CMK (cell line): Measurements from ENCODE around the gene TMEM171.

Experiments used
- DNase-seq: peaks from one replicate; pipeline ENCODE4 v3.0.0-alpha.2; 2010; ENCODE audit warnings: low read depth

TMEM171 gene

GRCh38 chr5:73120222-73121118 lies at the start of gene TMEM171:
Gene TMEM171, plus strand, starts transcription at chr5:73120575. Its CDS starts 2,799 bp downstream, at chr5:73123374.
- no peak for DNase-seq

- DNase-seq: no peak
Measured at GRCh38 chr5:73081093-73081492, 39.3 kb upstream of the TMEM171 start.

- DNase-seq: no peak
Measured at GRCh38 chr5:73088026-73088425, 32.3 kb upstream of the TMEM171 start.

GRCh38 chr5:73093943-73094342 lies 26.4 kb upstream of the TMEM171 start:
- no peak for DNase-seq

GRCh38 chr5:73094415-73094814 lies 26.0 kb upstream of the TMEM171 start:
- DNase-seq: no peak

- DNase-seq: no peak
Measured at GRCh38 chr5:73095564-73096238, 24.7 kb upstream of the TMEM171 start.

GRCh38 chr5:73096239-73096575 lies 24.2 kb upstream of the TMEM171 start:
- DNase-seq: no peak

- no peak for DNase-seq
Measured at GRCh38 chr5:73097740-73098139, 22.6 kb upstream of the TMEM171 start.

- DNase-seq: no peak
Measured at GRCh38 chr5:73100109-73100508, 20.3 kb upstream of the TMEM171 start.

- no peak for DNase-seq
Measured at GRCh38 chr5:73103870-73104299, 16.5 kb upstream of the TMEM171 start.

GRCh38 chr5:73104326-73104725 lies 16.0 kb upstream of the TMEM171 start:
- DNase-seq: no peak

GRCh38 chr5:73106335-73106734 lies 14.0 kb upstream of the TMEM171 start:
- DNase-seq: no peak

- DNase-seq: no peak
Measured at GRCh38 chr5:73110190-73110589, 10.2 kb upstream of the TMEM171 start.

GRCh38 chr5:73111536-73111935 lies 8.8 kb upstream of the TMEM171 start:
- DNase-seq: no peak

GRCh38 chr5:73112359-73112758 lies 8.0 kb upstream of the TMEM171 start:
- no peak for DNase-seq

- DNase-seq: no peak
Measured at GRCh38 chr5:73114044-73114688, 6.2 kb upstream of the TMEM171 start.

GRCh38 chr5:73115399-73116051 lies 4.8 kb upstream of the TMEM171 start:
- no peak for DNase-seq

- DNase-seq: no peak
Measured at GRCh38 chr5:73116506-73116905, 3.9 kb upstream of the TMEM171 start.

- DNase-seq: no peak
Measured at GRCh38 chr5:73117088-73117740, 3.2 kb upstream of the TMEM171 start.

GRCh38 chr5:73118391-73118973 lies 1.9 kb upstream of the TMEM171 start:
- DNase-seq: no peak

- DNase-seq: no peak
Measured at GRCh38 chr5:73119451-73120157, 771 bp upstream of the TMEM171 start.
